AG04450 (cell line): Measurements from ENCODE around the gene DND1. TPM values are rescaled to one million over a fixed set of nuclear protein-coding genes. Genes with fewer than 3 reads are reported as not detected.
A peak's percentile ranks its signal among the peaks of the same experiment; 100 is the strongest.
"Not testable (repeated sequence)": the region's sequence is repeated elsewhere in the genome, so short reads cannot be mapped to it uniquely, and the experiment has no call there.

Experiments used
- CTCF ChIA-PET: fragments of 300-600, 350-600 bp; formaldehyde crosslinking; extraction: SDS; loops from one replicate; lab custom pipeline; 2022; ENCODE audit warnings: antibody characterized with exemption, inconsistent platforms; lab: Charles Lee
- POLR2A ChIA-PET: fragments of 350-600 bp; formaldehyde crosslinking; extraction: SDS; loops from one replicate; lab custom pipeline; 2021; ENCODE audit warnings: antibody characterized with exemption, inconsistent platforms; lab: Yijun Ruan, JAX
- DNase-seq: peaks from one replicate; pipeline ENCODE4 v3.0.0-alpha.2; 2011; ENCODE audit warnings: low read depth, low spot score
- H3K27ac ChIP-seq: one replicate; pipeline ENCODE4 v1.5.1; 2012; ENCODE audit warnings: low read depth, low read length, control low read depth
- H3K27me3 ChIP-seq: one replicate; pipeline ENCODE4 v1.6.0; 2012; ENCODE audit warnings: low read length; ENCODE audit not compliant: control insufficient read depth, insufficient read depth
- H3K4me3 ChIP-seq: 2 replicates; pipeline ENCODE4 v1.5.1; 2011; ENCODE audit warnings: mild to moderate bottlenecking, low read depth, low read length, control low read depth
- H3K9me3 ChIP-seq: 2 replicates; pipeline ENCODE4 v1.5.1; 2012; ENCODE audit warnings: low read length; ENCODE audit not compliant: control insufficient read depth, insufficient read depth
- polyA plus RNA-seq: library from polyadenylated mRNA; depleted of rRNA; stranded (reverse); fragments of >200 nt; gene quantifications from 2 replicates; pipeline ENCODE4 v1.2.3, GENCODE V29; 2011
- TF ChIP-seq, protein P1 (sequence below): IDR thresholded peaks from 2 replicates; pipeline ENCODE4 v1.5.1; 2011; ENCODE audit warnings: low read depth, low read length, control low read depth, inconsistent platforms

Gene DND1
- polyA plus RNA-seq, 1 experiment, result 0.14 TPM

GRCh38 chr5:140658870-140659269, 14.5 kb downstream of the DND1 start:
- no peak for DNase-seq
- H3K9me3 ChIP-seq, result no peaks in the 10 kb centered on the region
- H3K27me3 ChIP-seq, result no peaks in the 10 kb centered on the region
- TF ChIP-seq, protein P1, sequence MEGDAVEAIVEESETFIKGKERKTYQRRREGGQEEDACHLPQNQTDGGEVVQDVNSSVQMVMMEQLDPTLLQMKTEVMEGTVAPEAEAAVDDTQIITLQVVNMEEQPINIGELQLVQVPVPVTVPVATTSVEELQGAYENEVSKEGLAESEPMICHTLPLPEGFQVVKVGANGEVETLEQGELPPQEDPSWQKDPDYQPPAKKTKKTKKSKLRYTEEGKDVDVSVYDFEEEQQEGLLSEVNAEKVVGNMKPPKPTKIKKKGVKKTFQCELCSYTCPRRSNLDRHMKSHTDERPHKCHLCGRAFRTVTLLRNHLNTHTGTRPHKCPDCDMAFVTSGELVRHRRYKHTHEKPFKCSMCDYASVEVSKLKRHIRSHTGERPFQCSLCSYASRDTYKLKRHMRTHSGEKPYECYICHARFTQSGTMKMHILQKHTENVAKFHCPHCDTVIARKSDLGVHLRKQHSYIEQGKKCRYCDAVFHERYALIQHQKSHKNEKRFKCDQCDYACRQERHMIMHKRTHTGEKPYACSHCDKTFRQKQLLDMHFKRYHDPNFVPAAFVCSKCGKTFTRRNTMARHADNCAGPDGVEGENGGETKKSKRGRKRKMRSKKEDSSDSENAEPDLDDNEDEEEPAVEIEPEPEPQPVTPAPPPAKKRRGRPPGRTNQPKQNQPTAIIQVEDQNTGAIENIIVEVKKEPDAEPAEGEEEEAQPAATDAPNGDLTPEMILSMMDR, result no peak
- POLR2A ChIA-PET, result interaction anchor here (0.6 kb wide), 1 partner anchor 11 kb away, joined by 3 read pairs; the partner anchor contains the start of genes IK and NDUFA2
- no peak overlapping the region for H3K4me3 ChIP-seq
- no peak overlapping the region for H3K27ac ChIP-seq
- CTCF ChIA-PET, result no interaction called here

- H3K27ac ChIP-seq, result no peak overlapping the region
- H3K4me3 ChIP-seq, result peak overlapping the region; percentile 93
- no peaks in the 10 kb centered on the region for H3K27me3 ChIP-seq
- TF ChIP-seq, protein P1, result no peak
- no peak for DNase-seq
- POLR2A ChIA-PET, result interaction anchor here (0.6 to 2.0 kb wide), 16 partner anchors 8 to 1324 kb away, joined by 3 to 25 read pairs (median 4); partner anchors contain the start of genes ANKHD1, APBB3, EIF4EBP3 and HARS1
- CTCF ChIA-PET, result interaction anchor here (0.5 to 2.0 kb wide), 4 partner anchors 12 to 274 kb away, joined by 4 to 12 read pairs (median 6); partner anchors contain the start of gene EIF4EBP3
- H3K9me3 ChIP-seq, result no peaks in the 10 kb centered on the region
These were observed 26.3 kb downstream of the DND1 start for GRCh38 chr5:140647042-140647419.

DNA sequence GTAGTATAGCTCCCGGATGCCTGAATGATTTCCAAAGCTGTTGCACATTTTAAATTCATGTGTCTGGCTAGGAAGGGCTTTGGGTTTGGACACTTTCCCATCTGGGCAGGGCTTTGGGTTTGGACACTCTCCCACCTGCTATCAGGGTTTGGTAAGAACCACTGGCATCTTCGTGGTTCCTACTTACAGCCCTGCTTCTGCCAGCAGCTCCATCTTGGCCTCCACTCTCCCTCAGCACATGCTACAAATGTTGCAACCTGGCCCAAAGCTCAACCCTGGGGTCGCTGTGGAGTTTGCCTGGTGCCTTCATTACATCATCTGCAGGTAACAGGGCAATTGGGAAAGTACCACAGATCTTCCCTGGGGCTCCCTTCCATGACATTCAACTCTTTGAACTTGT, 30.7 kb downstream of the DND1 start:
- Histone ChIP-seq H3K4me3 (no peak overlapping the region), H3K27me3 (no peaks in the 10 kb centered on the region), H3K27ac (no peak overlapping the region), H3K9me3 (no peaks in the 10 kb centered on the region)
- ChIA-PET CTCF (no interaction called here), POLR2A (no interaction called here)
- TF ChIP-seq, protein P1, result no peak
- DNase-seq, result no peak

GRCh38 chr5:140641716-140642115, 31.7 kb downstream of the DND1 start:
- Histone ChIP-seq H3K9me3 (no peaks in the 10 kb centered on the region), H3K4me3 (no peak overlapping the region), H3K27me3 (no peaks in the 10 kb centered on the region), H3K27ac (no peak overlapping the region)
- ChIA-PET CTCF (interaction anchor here (0.8 kb wide), 1 partner anchor 269 kb away, joined by 3 read pairs; no protein-coding TSS in a partner anchor), POLR2A (no interaction called here)
- no peak for DNase-seq
- TF ChIP-seq, protein P1, result no peak

- CTCF ChIA-PET, result interaction anchor here (0.7 to 2.0 kb wide), 8 partner anchors 8 to 281 kb away, joined by 3 to 19 read pairs (median 4); partner anchors contain the start of genes EIF4EBP3 and IK
- H3K9me3 ChIP-seq, result no peaks in the 10 kb centered on the region
- H3K4me3 ChIP-seq, result peak within 1 kb of the TSS; percentile 82
- no peaks in the 10 kb centered on the region for H3K27me3 ChIP-seq
- POLR2A ChIA-PET, result interaction anchor here (0.7 to 2.1 kb wide), 6 partner anchors 8 to 92 kb away, joined by 3 to 10 read pairs (median 6); partner anchors contain the start of genes APBB3, EIF4EBP3, IK and NDUFA2
- TF ChIP-seq, protein P1, result peak; percentile 58
- DNase-seq, result peak; percentile 74
- peak within 1 kb of the TSS; percentile 68 for H3K27ac ChIP-seq
These were observed 34.0 kb downstream of the DND1 start, which contains the start of gene TMCO6 for GRCh38 chr5:140639148-140639981. TMCO6 (plus strand) TSS chr5:140639451; CDS start chr5:140639528, 77 bp downstream.

GRCh38 chr5:140638898-140639147, 34.6 kb downstream of the DND1 start:
- Histone ChIP-seq H3K4me3 (peak overlapping the region; percentile 57), H3K27ac (peak overlapping the region; percentile 68)
- not testable (repeated sequence) for H3K27me3 ChIP-seq, DNase-seq, H3K9me3 ChIP-seq
- POLR2A ChIA-PET, result interaction anchor here (0.7 to 2.1 kb wide), 3 partner anchors 9 to 91 kb away, joined by 3 to 9 read pairs (median 5); partner anchors contain the start of genes EIF4EBP3, IK, NDUFA2 and SRA1
- CTCF ChIA-PET, result interaction anchor here (0.7 to 2.0 kb wide), 8 partner anchors 9 to 280 kb away, joined by 3 to 19 read pairs (median 4); partner anchors contain the start of genes EIF4EBP3 and IK
